NCI-H82 (cell line): Measurements from ENCODE around the gene RAB30.

Source experiments
- DNase-seq: peaks from one replicate; lab custom pipeline; 2025; lab: John Stamatoyannopoulos, UW

RAB30 gene

GRCh38 chr11:83039566-83039965 lies 32.1 kb downstream of the RAB30 start:
- DNase-seq, result no peak

- no peak for DNase-seq
Observed at GRCh38 chr11:83037877-83038276, 33.8 kb downstream of the RAB30 start.

- no peak for DNase-seq
Observed at GRCh38 chr11:83036701-83037100, 35.0 kb downstream of the RAB30 start.

- peak; percentile 72 for DNase-seq
Observed at GRCh38 chr11:83035070-83035854, 36.4 kb downstream of the RAB30 start.

GRCh38 chr11:83034673-83035014 lies 37.1 kb downstream of the RAB30 start:
- DNase-seq, result no peak

GRCh38 chr11:83033972-83034672 lies 37.6 kb downstream of the RAB30 start:
- peak; percentile 95 for DNase-seq

- DNase-seq, result peak; percentile 78
Observed at GRCh38 chr11:83033371-83033770, 38.3 kb downstream of the RAB30 start.

- DNase-seq, result no peak
Observed at GRCh38 chr11:83031127-83031526, 40.6 kb downstream of the RAB30 start.

GRCh38 chr11:83027794-83028193 lies 43.9 kb downstream of the RAB30 start:
- DNase-seq, result no peak

GRCh38 chr11:83027289-83027688 lies 44.4 kb downstream of the RAB30 start:
- DNase-seq, result no peak

- no peak for DNase-seq
Observed at GRCh38 chr11:83026229-83026628, 45.5 kb downstream of the RAB30 start.

- DNase-seq, result no peak
Observed at GRCh38 chr11:83025267-83025704, 46.4 kb downstream of the RAB30 start.

GRCh38 chr11:83024270-83024854 lies 47.3 kb downstream of the RAB30 start:
- no peak for DNase-seq

- no peak for DNase-seq
Observed at GRCh38 chr11:83023410-83023809, 48.3 kb downstream of the RAB30 start.

- DNase-seq, result no peak
Observed at GRCh38 chr11:83021780-83022125, 49.9 kb downstream of the RAB30 start.

- DNase-seq, result no peak
Observed at GRCh38 chr11:83020942-83021779, 50.5 kb downstream of the RAB30 start.

- no peak for DNase-seq
Observed at GRCh38 chr11:83019888-83020579, 51.7 kb downstream of the RAB30 start.

- no peak for DNase-seq
Observed at GRCh38 chr11:83014951-83015350, 56.7 kb downstream of the RAB30 start.

- DNase-seq, result no peak
Observed at GRCh38 chr11:83012168-83013067, 59.3 kb downstream of the RAB30 start.

- DNase-seq, result no peak
Observed at GRCh38 chr11:83011333-83012167, 60.1 kb downstream of the RAB30 start.
